Gastrocnemius medialis (tissue), 4 donors: ENCODE measurements around the gene RHBDD1.

Experiments
- CTCF ChIP-seq, 5 experiments: fragments of 450-650 bp in 3 of 5; fragments of 200-600 bp in 2 of 5; sonication (generic) in 2 of 5; IDR thresholded peaks in 4 of 5; conservative IDR thresholded peaks in 1 of 5; 1 replicate in 4 of 5; 2 replicates in 1 of 5; pipeline ENCODE4 v1.5.1; 2016 to 2019; ENCODE audit warnings: antibody characterized with exemption in 5 of 5, mild to moderate bottlenecking in 3 of 5, moderate library complexity in 3 of 5
- POLR2A ChIP-seq, 2 donors: fragments of 450-650 bp; IDR thresholded peaks; one replicate each; pipeline ENCODE4 v1.6.1; 2017; ENCODE audit warnings: antibody characterized with exemption in 2 of 2, mild to moderate bottlenecking in 2 of 2, moderate library complexity in 2 of 2

DNA sequence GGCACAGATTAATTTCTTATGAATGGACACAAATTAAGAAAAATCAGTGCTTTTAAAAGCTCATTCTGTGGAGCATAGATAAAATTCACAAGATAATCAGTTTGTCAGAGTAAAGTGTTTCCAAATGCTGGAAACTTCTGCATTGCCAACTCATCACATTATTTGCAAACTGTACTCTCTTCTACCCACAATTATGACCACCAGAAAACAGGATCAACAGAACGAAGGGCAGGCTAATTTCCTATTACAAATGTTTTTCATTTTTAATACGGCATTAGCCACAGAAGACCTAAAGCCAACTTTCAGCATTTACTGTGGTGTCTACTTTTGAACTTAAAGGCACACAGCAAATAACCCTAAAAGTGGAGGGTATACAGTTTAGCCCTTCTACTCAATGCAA is 42.2 kb upstream of the RHBDD1 start:
- TF ChIP-seq CTCF (IDR thresholded peaks at IDR 0.05 in 4 of 5, conservative IDR thresholded peaks at IDR 0.05 in 1 of 5) (no peak), POLR2A (IDR thresholded peaks at IDR 0.05) (no peak)
